ENCODE results near the gene ZC3H18.
"Not testable (repeated sequence)": the region's sequence is repeated elsewhere in the genome, so short reads cannot be mapped to it uniquely, and the experiment has no call there.

Gene ZC3H18

GRCh38 chr16:88608076-88608475 lies 37.9 kb downstream of the ZC3H18 start:
- DNase-seq = no peak

GRCh38 chr16:88609426-88609825 lies 39.2 kb downstream of the ZC3H18 start:
- DNase-seq = not testable (repeated sequence)

GRCh38 chr16:88610080-88610479 lies 39.9 kb downstream of the ZC3H18 start:
- DNase-seq = no peak

- DNase-seq = no peak
Measured at GRCh38 chr16:88610909-88611812, 41.0 kb downstream of the ZC3H18 start.

- no peak for DNase-seq
Measured at GRCh38 chr16:88613293-88613692, 43.1 kb downstream of the ZC3H18 start.

GRCh38 chr16:88613911-88614817 lies 44.0 kb downstream of the ZC3H18 start:
- no peak for DNase-seq

- DNase-seq = no peak
Measured at GRCh38 chr16:88614818-88615580, 44.8 kb downstream of the ZC3H18 start.

GRCh38 chr16:88616320-88616719 lies 46.1 kb downstream of the ZC3H18 start:
- DNase-seq = no peak

DNA sequence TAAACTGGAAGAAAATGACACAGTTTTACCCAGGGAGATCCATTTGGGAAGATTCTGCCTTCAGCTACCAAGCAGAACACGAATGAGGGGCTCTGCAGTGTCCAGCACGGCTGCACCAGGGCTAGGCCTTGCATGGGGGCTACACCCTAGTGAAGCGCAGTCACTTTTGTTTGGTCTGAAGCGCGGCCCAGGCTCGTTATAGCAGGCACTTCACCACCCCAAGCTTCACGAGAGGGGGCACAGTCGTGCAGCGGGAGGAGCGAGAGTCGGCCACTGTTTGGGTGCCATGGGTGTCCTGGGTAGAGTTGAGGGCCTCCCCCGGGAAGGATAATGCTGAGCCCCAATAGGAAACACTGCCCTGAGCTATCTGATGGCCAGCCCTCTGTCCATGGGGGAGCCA lies 46.5 kb downstream of the ZC3H18 start:
- no peak for DNase-seq

GRCh38 chr16:88617268-88618031 lies 47.2 kb downstream of the ZC3H18 start:
- no peak for DNase-seq

- DNase-seq = no peak
Measured at GRCh38 chr16:88618182-88618955, 48.2 kb downstream of the ZC3H18 start.

DNA sequence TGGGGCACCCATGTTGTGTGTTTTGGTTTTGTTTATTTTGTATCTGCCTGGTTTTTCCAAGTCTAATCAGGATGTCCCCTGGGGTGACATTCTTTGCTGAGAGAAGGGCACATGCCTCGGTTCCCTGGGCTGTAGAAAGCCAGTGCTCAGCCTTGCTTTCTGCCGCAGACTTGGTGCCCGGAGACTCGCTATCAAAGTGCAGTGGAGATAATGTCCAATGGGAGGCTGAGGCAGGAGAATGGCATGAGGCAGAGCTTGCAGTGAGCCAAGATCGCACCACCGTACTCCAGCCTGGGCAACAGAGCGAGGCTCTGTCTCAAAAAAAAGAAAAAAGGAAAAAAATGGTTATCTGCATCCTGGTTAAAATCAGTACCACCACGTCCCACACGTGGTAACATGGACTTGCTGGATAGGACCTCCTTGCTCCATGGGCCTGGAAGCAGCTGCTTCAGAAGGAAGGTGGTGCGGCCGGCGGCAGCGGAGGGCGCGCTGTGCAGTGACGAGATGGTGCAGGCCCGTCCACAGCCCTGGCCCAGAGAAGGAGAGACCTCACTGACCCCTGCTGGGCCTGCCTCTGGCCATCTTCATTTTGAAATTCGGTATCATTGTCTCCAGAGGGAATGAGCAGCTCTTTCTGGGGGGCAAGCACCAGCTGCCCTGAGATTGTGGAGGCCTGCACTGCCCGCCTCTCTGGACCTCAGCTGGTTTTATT lies 48.9 kb downstream of the ZC3H18 start:
- DNase-seq = no peak

GRCh38 chr16:88619859-88620815 lies 49.9 kb downstream of the ZC3H18 start:
- no peak for DNase-seq

- DNase-seq = no peak
Measured at GRCh38 chr16:88622125-88622524, 51.9 kb downstream of the ZC3H18 start.

DNA sequence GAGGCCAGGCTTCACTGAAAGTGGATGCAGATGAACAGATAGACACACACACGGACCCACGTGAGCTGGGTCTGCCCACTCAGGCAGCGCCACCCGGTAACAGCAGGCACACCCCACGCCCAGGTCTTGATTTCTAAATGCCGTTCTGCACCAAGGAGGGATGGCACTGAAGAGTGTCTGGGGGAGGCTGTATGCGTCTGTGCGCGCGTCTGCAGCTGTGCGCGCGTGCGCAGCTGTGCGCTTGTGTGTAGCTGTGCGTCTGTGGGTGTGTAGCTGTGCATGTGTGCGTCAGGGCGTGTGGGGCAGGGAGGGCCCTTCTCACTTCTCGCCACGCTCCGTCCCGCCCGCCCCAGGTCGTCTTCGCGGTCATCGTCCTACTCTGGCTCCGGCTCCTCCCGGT lies 52.7 kb downstream of the ZC3H18 start:
- DNase-seq = no peak

DNA sequence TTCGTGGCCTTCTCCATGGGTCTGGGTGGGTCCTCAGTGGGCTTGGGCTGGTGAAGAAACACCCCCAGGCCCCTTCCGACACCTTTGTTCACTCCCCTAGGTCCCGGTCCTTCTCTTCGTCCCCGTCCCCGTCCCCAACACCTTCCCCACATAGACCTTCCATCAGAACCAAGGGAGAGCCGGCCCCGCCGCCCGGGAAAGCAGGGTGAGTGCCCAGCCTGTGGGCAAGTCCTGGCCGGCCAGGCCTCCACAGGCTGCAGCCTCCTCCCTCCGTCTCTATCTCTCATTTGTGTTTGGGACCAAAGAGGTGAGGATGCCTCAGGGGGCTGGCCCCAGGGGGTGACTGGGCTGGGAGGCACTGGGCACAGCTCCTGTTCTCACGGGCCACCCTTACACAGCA lies 53.7 kb downstream of the ZC3H18 start:
- DNase-seq = no peak

DNA sequence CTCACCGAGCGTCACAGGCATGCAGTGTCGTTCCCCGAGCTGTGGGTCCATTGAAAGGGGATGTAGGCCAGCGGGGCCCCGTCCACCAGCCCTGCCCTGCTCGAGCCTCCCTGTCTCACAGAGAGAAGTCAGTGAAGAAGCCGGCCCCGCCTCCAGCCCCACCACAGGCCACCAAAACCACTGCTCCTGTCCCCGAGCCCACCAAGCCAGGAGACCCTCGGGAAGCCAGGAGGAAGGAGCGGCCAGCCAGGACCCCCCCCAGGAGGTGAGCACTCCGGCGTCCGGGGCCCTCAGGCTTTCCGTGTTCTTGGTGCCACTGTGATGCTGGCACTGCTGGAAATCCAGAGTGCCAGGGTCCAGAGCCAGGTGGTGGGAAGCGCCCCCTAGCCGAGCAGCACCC lies 54.3 kb downstream of the ZC3H18 start:
- DNase-seq = no peak

DNA sequence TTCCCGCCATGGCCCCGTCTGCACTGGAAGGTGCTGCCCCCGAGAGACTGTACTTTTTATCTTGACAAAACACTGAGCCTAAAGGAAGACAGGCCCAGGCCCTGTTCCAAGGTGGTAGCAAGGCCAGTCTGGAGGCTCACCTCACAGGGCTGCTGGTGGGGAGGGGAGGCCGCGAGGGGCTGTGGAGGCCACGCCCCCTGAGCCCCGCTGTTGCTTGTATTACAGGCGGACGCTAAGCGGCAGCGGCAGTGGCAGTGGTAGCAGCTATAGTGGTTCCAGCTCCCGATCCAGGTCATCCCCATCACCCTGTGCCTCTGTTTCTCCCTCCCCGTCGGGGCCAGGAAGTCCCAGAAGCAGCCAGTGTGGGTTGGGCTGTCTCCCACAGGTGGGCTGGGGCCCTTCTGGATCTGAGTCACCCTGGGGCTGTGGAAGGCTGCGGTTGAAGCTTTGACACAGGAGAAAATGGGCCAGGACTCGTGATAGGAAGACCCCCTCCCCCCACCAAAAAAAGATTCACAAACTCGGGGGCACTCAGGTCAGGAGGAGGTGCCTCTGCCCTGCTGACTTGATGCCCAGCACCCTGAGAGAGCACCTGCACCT lies 54.9 kb downstream of the ZC3H18 start:
- DNase-seq = no peak

DNA sequence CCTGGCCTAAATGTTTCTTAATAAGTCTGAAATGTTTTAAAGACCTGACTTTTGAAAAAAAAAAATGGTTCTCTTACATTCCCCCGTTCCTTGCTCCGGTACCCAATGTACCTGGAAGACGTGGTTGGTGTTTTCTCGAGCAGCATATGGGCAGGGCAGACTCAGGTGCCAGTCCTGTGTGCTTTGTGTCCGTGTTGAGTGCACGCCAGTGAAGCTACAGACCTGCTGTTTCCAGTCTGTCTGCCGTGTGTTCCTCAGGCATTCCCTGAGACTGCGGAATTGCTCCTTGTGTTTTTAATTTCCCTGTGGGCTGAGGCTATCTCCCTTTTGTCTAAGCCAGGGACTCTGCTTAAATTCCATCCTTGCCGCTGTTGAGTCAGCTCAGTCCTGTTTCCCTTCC lies 56.4 kb downstream of the ZC3H18 start:
- no peak for DNase-seq

Data from inflammatory macrophage treated with lipopolysaccharide for 1 hour (primary cell).